IMR-90 (cell line): ENCODE results near the gene PPP2R2D. TPM values are rescaled to one million over a fixed set of nuclear protein-coding genes. Genes with fewer than 3 reads are reported as not detected.

Experiments used
- ATAC-seq: fragments of 200-7000 bp; cut with Tn5 transposase; 2 replicates; pipeline ENCODE4 v1.9.1; 2020; ENCODE audit warnings: low read depth, mild to moderate bottlenecking, moderate library complexity
- BruUV-seq: library from RNA; stranded (reverse); fragments of 400-500 nt; replicated peaks from 2 replicates; lab custom pipeline; 2021; lab: Mats Ljungman, UMichigan
- CTCF ChIA-PET: fragments of 300-600 bp; formaldehyde crosslinking; extraction: SDS; loops from one replicate; lab custom pipeline; 2021; ENCODE audit warnings: antibody characterized with exemption; lab: Yijun Ruan, JAX
- POLR2A ChIA-PET: fragments of 300-600 bp; sonication (Branson Sonifier 250); formaldehyde crosslinking; loops from one replicate; lab custom pipeline; 2022; ENCODE audit warnings: antibody characterized with exemption; ENCODE audit not compliant: unreplicated experiment; lab: Charles Lee
- DNase-seq: peaks from one replicate; pipeline ENCODE4 v3.0.0; 2013
- H2AFZ ChIP-seq: replicated peaks from 2 replicates; pipeline ENCODE3; 2013; ENCODE audit warnings: low read length, mild to moderate bottlenecking; ENCODE audit not compliant: poor library complexity
- H2AK5ac ChIP-seq: 2 replicates; pipeline ENCODE4 v1.6.1; 2013; ENCODE audit warnings: low read depth, low read length, inconsistent platforms
- H2AK9ac ChIP-seq: replicated peaks from 2 replicates; pipeline ENCODE3; 2013; ENCODE audit warnings: mild to moderate bottlenecking, low read depth, low read length, moderate library complexity; ENCODE audit not compliant: poor library complexity
- H2BK120ac ChIP-seq: 2 replicates; pipeline ENCODE4 v1.6.1; 2013; ENCODE audit warnings: low read depth, low read length, inconsistent platforms
- H2BK15ac ChIP-seq: 3 replicates; pipeline ENCODE4 v1.6.1; 2013; ENCODE audit warnings: low read depth, low read length, inconsistent platforms
- H2BK20ac ChIP-seq: 2 replicates; pipeline ENCODE4 v1.6.1; 2013; ENCODE audit warnings: low read depth, mild to moderate bottlenecking, inconsistent platforms, low read length, moderate library complexity
- H2BK5ac ChIP-seq: 2 replicates; pipeline ENCODE4 v1.6.1; 2013; ENCODE audit warnings: mild to moderate bottlenecking, low read depth, low read length, inconsistent platforms; ENCODE audit not compliant: poor library complexity, severe bottlenecking
- H3K14ac ChIP-seq: replicated peaks from 2 replicates; pipeline ENCODE4 v1.6.1; 2013; ENCODE audit warnings: low read depth, low read length, inconsistent platforms
- H3K18ac ChIP-seq: 2 replicates; pipeline ENCODE4 v1.6.1; 2013; ENCODE audit warnings: low read depth, low read length, control low read depth
- H3K23ac ChIP-seq: 2 replicates; pipeline ENCODE4 v1.6.1; 2013; ENCODE audit warnings: low read depth, low read length, inconsistent platforms
- H3K27ac ChIP-seq: 2 replicates; pipeline ENCODE4 v1.5.1; 2013; ENCODE audit warnings: mild to moderate bottlenecking, control low read depth, low read length; ENCODE audit not compliant: insufficient read depth
- H3K27me3 ChIP-seq: 2 replicates; pipeline ENCODE4 v1.6.1; 2013; ENCODE audit warnings: low read length; ENCODE audit not compliant: control insufficient read depth, insufficient read depth
- H3K36me3 ChIP-seq: 2 replicates; pipeline ENCODE4 v1.6.1; 2013; ENCODE audit warnings: low read length, mixed read lengths; ENCODE audit not compliant: control insufficient read depth, insufficient read depth
- H3K4ac ChIP-seq: 2 replicates; pipeline ENCODE4 v1.6.1; 2013; ENCODE audit warnings: low read depth, low read length, inconsistent platforms
- H3K4me1 ChIP-seq: 2 replicates; pipeline ENCODE4 v1.6.1; 2013; ENCODE audit warnings: low read length, mixed read lengths; ENCODE audit not compliant: control insufficient read depth, insufficient read depth
- H3K4me2 ChIP-seq: 2 replicates; pipeline ENCODE4 v1.6.1; 2013; ENCODE audit warnings: low read depth, mild to moderate bottlenecking, control low read depth, low read length, moderate library complexity
- H3K4me3 ChIP-seq: 2 replicates; pipeline ENCODE4 v1.5.1; 2013; ENCODE audit warnings: low read depth, mild to moderate bottlenecking, control low read depth, low read length, moderate library complexity; ENCODE audit not compliant: insufficient read depth
- H3K56ac ChIP-seq: 2 replicates; pipeline ENCODE4 v1.6.1; 2013; ENCODE audit warnings: low read length, inconsistent platforms; ENCODE audit not compliant: insufficient read depth; ENCODE audit errors: extremely low read depth
- H3K79me1 ChIP-seq, 2 experiments: 2 replicates each; pipeline ENCODE4 v1.6.1; 2013; ENCODE audit warnings: low read length in 2 of 2, inconsistent platforms in 1 of 2, low read depth in 1 of 2
- H3K9ac ChIP-seq: 2 replicates; pipeline ENCODE4 v1.6.1; 2013; ENCODE audit warnings: low read depth, low read length, control low read depth
- H3K9me1 ChIP-seq: 2 replicates; pipeline ENCODE4 v1.6.1; 2013; ENCODE audit warnings: low read length, inconsistent platforms; ENCODE audit not compliant: insufficient read depth
- H3K9me3 ChIP-seq: 2 replicates; pipeline ENCODE4 v1.6.1; 2013; ENCODE audit warnings: low read length; ENCODE audit not compliant: control insufficient read depth, insufficient read depth
- H4K20me1 ChIP-seq: 2 replicates; pipeline ENCODE4 v1.6.1; 2013; ENCODE audit warnings: low read length, inconsistent platforms; ENCODE audit not compliant: insufficient read depth
- H4K5ac ChIP-seq: 2 replicates; pipeline ENCODE4 v1.6.1; 2013; ENCODE audit warnings: mild to moderate bottlenecking, low read depth, low read length, control low read depth
- H4K8ac ChIP-seq, 2 experiments: 2 replicates each; pipeline ENCODE4 v1.6.1; 2013; ENCODE audit warnings: low read depth in 2 of 2, low read length in 2 of 2, control low read depth in 1 of 2, inconsistent platforms in 1 of 2
- H4K91ac ChIP-seq: 2 replicates; pipeline ENCODE4 v1.6.1; 2013; ENCODE audit warnings: low read depth, low read length, inconsistent platforms; ENCODE audit not compliant: insufficient read depth
- BHLHE40 ChIP-seq: fragments of 150-350 bp; IDR thresholded peaks from 2 replicates; pipeline ENCODE4 v1.6.1; 2016; ENCODE audit warnings: mild to moderate bottlenecking, low read depth, low read length
- CEBPB ChIP-seq: IDR thresholded peaks from 2 replicates; pipeline ENCODE4 v1.6.1; 2012; ENCODE audit warnings: low read depth, low read length, improper control_type of control experiment
- CHD1 ChIP-seq: IDR thresholded peaks from 2 replicates; pipeline ENCODE4 v1.6.1; 2012; ENCODE audit warnings: low read depth, low read length, improper control_type of control experiment
- MAFK ChIP-seq: IDR thresholded peaks from 2 replicates; pipeline ENCODE4 v1.6.1; 2012; ENCODE audit warnings: low read depth, low read length, improper control_type of control experiment
- MXI1 ChIP-seq: IDR thresholded peaks from 2 replicates; pipeline ENCODE4 v1.6.1; 2012; ENCODE audit warnings: low read depth, mild to moderate bottlenecking, low read length, moderate library complexity, borderline replicate concordance
- NFE2L2 ChIP-seq: fragments of 150-350 bp; IDR thresholded peaks from 2 replicates; pipeline ENCODE4 v1.6.1; 2016; ENCODE audit warnings: low read depth, mild to moderate bottlenecking, low read length
- POLR2A ChIP-seq: IDR thresholded peaks from 2 replicates; pipeline ENCODE4 v1.6.1; 2012; ENCODE audit warnings: mild to moderate bottlenecking, low read depth, low read length
- RAD21 ChIP-seq: IDR thresholded peaks from 2 replicates; pipeline ENCODE4 v1.6.1; 2012; ENCODE audit warnings: low read length, improper control_type of control experiment
- RCOR1 ChIP-seq: IDR thresholded peaks from 2 replicates; pipeline ENCODE4 v1.6.1; 2012; ENCODE audit warnings: mild to moderate bottlenecking, low read length, improper control_type of control experiment; ENCODE audit not compliant: insufficient replicate concordance
- RFX5 ChIP-seq: IDR thresholded peaks from 2 replicates; pipeline ENCODE4 v1.8.0; 2012; ENCODE audit warnings: low read depth, mild to moderate bottlenecking, low read length, moderate library complexity
- WGBS, 2 experiments: methylation state at CpG; one replicate each; pipeline versions ENCODE4 v1.1.5 to v1.1.7; 2013; ENCODE audit warnings: missing lambda C conversion rate in 2 of 2; ENCODE audit not compliant: insufficient read length in 1 of 2; ENCODE audit errors: extremely low coverage in 2 of 2; 5-methylcytosine and 5-hydroxymethylcytosine counted together
- dilution Hi-C: fragments of 300-500 bp; cut with HindIII; formaldehyde crosslinking; loops from one replicate; pipeline ENCODE4 v1.14.3; 2018; ENCODE audit warnings: low sequenced_read_pairs; ENCODE audit not compliant: unreplicated experiment
- in situ Hi-C: fragments of 300-500 bp; cut with MboI; formaldehyde crosslinking; loops from 3 replicates; pipeline ENCODE4 v1.14.3; 2019; ENCODE audit warnings: low sequenced_read_pairs, inconsistent platforms, mixed read lengths
- intact Hi-C: fragments of 100-400 bp; cut with micrococcal nuclease; formaldehyde crosslinking; loops from 2 replicates; pipeline ENCODE4 v1.10.0; 2022
- polyA plus RNA-seq, 3 experiments: library from polyadenylated mRNA; depleted of rRNA; stranded (reverse); fragments of >200 nt; gene quantifications; 2 replicates each; pipeline ENCODE4 v1.2.3, GENCODE V29; 2012; ENCODE audit warnings: low replicate concordance in 1 of 3
- total RNA-seq: library from RNA; depleted of rRNA; stranded (reverse); fragments of >200 nt; gene quantifications from 2 replicates; pipeline ENCODE4 v1.2.3, GENCODE V29; 2012
- TF ChIP-seq, protein P1 (sequence below): conservative IDR thresholded peaks from 2 replicates; pipeline ENCODE4 v1.5.1; 2012; ENCODE audit warnings: mild to moderate bottlenecking, low read depth, low read length, improper control_type of control experiment
- TF ChIP-seq, protein P2 (sequence below): fragments of 150-350 bp; IDR thresholded peaks from 2 replicates; pipeline ENCODE4 v1.6.1; 2016; ENCODE audit warnings: low read depth, mild to moderate bottlenecking, low read length, moderate library complexity, borderline replicate concordance
- TF ChIP-seq, protein P3 (sequence below): fragments of 150-350 bp; IDR thresholded peaks from 2 replicates; pipeline ENCODE4 v1.6.1; 2017; ENCODE audit warnings: mild to moderate bottlenecking, antibody characterized with exemption, low read length, low read depth

PPP2R2D gene
- total and polyA plus RNA-seq, 2 of the 4 experiments (the other 2 are of a cell fraction), result 22.8 to 23.8 TPM

DNA sequence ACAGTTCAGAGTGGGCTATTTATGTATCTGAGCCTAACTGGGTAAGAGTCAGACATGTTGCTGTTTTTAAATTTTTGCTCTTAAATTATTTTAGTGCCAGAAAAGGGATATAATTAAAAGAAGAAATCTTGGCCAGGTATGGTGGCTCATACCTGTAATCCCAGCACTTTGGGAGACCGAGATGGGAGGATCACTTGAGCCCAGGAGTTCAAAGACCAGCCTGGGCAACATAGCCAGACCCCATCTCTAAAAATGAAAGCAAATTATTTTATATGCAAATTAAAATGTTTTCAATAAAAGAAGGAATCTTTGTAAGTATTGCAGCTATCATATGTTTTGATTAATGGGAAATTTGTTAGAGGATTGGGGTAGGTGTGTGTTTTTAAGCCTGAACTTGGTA, 41.6 kb downstream of the PPP2R2D start:
- Histone ChIP-seq H3K23ac (no peak overlapping the region), H3K4me1 (peaks cover 15% of the 10 kb centered on the region), H3K9ac (no peak overlapping the region), H2AFZ (no peak overlapping the region), H4K8ac (no peak overlapping the region), H3K4ac (no peak overlapping the region), H2BK120ac (no peak overlapping the region), H4K5ac (no peak overlapping the region), H4K91ac (no peak overlapping the region), H4K20me1 (peaks cover 11% of the 10 kb centered on the region), H3K36me3 (peaks cover 39% of the 10 kb centered on the region), H3K9me3 (no peaks in the 10 kb centered on the region), H3K79me1 (peaks cover 37 to 58% of the 10 kb centered on the region in 2 experiments), H3K18ac (no peak overlapping the region), H2BK15ac (no peak overlapping the region), H3K4me3 (no peak overlapping the region), H2BK5ac (no peak overlapping the region), H2BK20ac (no peak overlapping the region), H3K9me1 (peaks cover 20% of the 10 kb centered on the region), H2AK9ac (no peak overlapping the region), H3K56ac (no peak overlapping the region), H3K27me3 (no peaks in the 10 kb centered on the region), H3K4me2 (no peak overlapping the region), H2AK5ac (no peak overlapping the region), H3K14ac (no peak overlapping the region), H3K27ac (no peak overlapping the region)
- ATAC-seq (no peak), DNase-seq (no peak)
- ChIA-PET CTCF (interaction anchor here (1.4 kb wide), 1 partner anchor 18 kb away, joined by 3 read pairs; no protein-coding TSS in a partner anchor), POLR2A (no interaction called here)
- TF ChIP-seq CHD1 (no peak), CEBPB (no peak), POLR2A (no peak), RCOR1 (no peak), MAFK (no peak), BHLHE40 (no peak), MXI1 (no peak), NFE2L2 (no peak), RFX5 (no peak), RAD21 (no peak)
- TF ChIP-seq, protein P1, sequence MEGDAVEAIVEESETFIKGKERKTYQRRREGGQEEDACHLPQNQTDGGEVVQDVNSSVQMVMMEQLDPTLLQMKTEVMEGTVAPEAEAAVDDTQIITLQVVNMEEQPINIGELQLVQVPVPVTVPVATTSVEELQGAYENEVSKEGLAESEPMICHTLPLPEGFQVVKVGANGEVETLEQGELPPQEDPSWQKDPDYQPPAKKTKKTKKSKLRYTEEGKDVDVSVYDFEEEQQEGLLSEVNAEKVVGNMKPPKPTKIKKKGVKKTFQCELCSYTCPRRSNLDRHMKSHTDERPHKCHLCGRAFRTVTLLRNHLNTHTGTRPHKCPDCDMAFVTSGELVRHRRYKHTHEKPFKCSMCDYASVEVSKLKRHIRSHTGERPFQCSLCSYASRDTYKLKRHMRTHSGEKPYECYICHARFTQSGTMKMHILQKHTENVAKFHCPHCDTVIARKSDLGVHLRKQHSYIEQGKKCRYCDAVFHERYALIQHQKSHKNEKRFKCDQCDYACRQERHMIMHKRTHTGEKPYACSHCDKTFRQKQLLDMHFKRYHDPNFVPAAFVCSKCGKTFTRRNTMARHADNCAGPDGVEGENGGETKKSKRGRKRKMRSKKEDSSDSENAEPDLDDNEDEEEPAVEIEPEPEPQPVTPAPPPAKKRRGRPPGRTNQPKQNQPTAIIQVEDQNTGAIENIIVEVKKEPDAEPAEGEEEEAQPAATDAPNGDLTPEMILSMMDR, result no peak
- TF ChIP-seq, protein P2, sequence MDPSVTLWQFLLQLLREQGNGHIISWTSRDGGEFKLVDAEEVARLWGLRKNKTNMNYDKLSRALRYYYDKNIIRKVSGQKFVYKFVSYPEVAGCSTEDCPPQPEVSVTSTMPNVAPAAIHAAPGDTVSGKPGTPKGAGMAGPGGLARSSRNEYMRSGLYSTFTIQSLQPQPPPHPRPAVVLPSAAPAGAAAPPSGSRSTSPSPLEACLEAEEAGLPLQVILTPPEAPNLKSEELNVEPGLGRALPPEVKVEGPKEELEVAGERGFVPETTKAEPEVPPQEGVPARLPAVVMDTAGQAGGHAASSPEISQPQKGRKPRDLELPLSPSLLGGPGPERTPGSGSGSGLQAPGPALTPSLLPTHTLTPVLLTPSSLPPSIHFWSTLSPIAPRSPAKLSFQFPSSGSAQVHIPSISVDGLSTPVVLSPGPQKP, result no peak
- TF ChIP-seq, protein P3, sequence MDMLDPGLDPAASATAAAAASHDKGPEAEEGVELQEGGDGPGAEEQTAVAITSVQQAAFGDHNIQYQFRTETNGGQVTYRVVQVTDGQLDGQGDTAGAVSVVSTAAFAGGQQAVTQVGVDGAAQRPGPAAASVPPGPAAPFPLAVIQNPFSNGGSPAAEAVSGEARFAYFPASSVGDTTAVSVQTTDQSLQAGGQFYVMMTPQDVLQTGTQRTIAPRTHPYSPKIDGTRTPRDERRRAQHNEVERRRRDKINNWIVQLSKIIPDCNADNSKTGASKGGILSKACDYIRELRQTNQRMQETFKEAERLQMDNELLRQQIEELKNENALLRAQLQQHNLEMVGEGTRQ, result no peak
- in situ Hi-C loops (no loop called here), intact Hi-C loops (no loop called here), dilution Hi-C loops (no loop called here)
- BruUV-seq, result no TSS peak
- no CpG with 5 or more reads among the region's 1 CpG for WGBS, 2 experiments
